Stimulated activated CD4-positive, alpha-beta T cell treated with anti-CD3 and anti-CD28 coated beads, Interleukin-15, amount 100 ng/mL, for 48 hours (primary cell): ENCODE measurements around the gene BANK1.

Experiments used
- DNase-seq, 2 donors: peaks; one replicate each; pipeline ENCODE4 v3.0.0-alpha.2; 2020; ENCODE audit warnings: low read depth in 2 of 2

BANK1 gene

GRCh38 chr4:101790521-101791181 is at the start of gene BANK1:
BANK1 (plus strand) TSS chr4:101790730; CDS start chr4:101790881, 151 bp downstream.
- peak in 1 of 2 donors; percentile 10 for DNase-seq

- DNase-seq: no peak
These were observed 36.8 kb upstream of the BANK1 start for GRCh38 chr4:101753721-101754120.

GRCh38 chr4:101756181-101756580 is 34.3 kb upstream of the BANK1 start:
- DNase-seq: no peak

- DNase-seq: no peak
These were observed 29.1 kb upstream of the BANK1 start for GRCh38 chr4:101761405-101761804.

- DNase-seq: no peak
These were observed 28.5 kb upstream of the BANK1 start for GRCh38 chr4:101762025-101762424.

GRCh38 chr4:101762534-101762933 is 28.0 kb upstream of the BANK1 start:
- no peak for DNase-seq

- DNase-seq: no peak
These were observed 27.0 kb upstream of the BANK1 start for GRCh38 chr4:101763576-101763975.

- no peak for DNase-seq
These were observed 15.7 kb upstream of the BANK1 start for GRCh38 chr4:101774807-101775206.

- DNase-seq: no peak
These were observed 13.1 kb upstream of the BANK1 start for GRCh38 chr4:101777431-101777830.

GRCh38 chr4:101780284-101780683 is 10.2 kb upstream of the BANK1 start:
- no peak for DNase-seq

- no peak for DNase-seq
These were observed 8.0 kb upstream of the BANK1 start for GRCh38 chr4:101782546-101782945.

- no peak for DNase-seq
These were observed 5.6 kb upstream of the BANK1 start for GRCh38 chr4:101784957-101785356.

GRCh38 chr4:101785486-101785885 is 5.0 kb upstream of the BANK1 start:
- no peak for DNase-seq

- no peak for DNase-seq
These were observed 2.7 kb upstream of the BANK1 start for GRCh38 chr4:101787701-101788316.

- no peak for DNase-seq
These were observed 640 bp downstream of the BANK1 start for GRCh38 chr4:101791182-101791558.

- DNase-seq: no peak
These were observed 1.6 kb downstream of the BANK1 start for GRCh38 chr4:101792056-101792590.

- no peak for DNase-seq
These were observed 2.9 kb downstream of the BANK1 start for GRCh38 chr4:101793397-101793796.

- no peak for DNase-seq
These were observed 4.3 kb downstream of the BANK1 start for GRCh38 chr4:101794806-101795205.

GRCh38 chr4:101795704-101796103 is 5.2 kb downstream of the BANK1 start:
- DNase-seq: no peak

GRCh38 chr4:101801958-101802357 is 11.4 kb downstream of the BANK1 start:
- DNase-seq: no peak

GRCh38 chr4:101806914-101807313 is 16.4 kb downstream of the BANK1 start:
- no peak for DNase-seq

GRCh38 chr4:101807351-101807750 is 16.8 kb downstream of the BANK1 start:
- DNase-seq: no peak

- DNase-seq: no peak
These were observed 23.1 kb downstream of the BANK1 start for GRCh38 chr4:101813604-101814003.
